NCI-H1048 (cell line): Measurements from ENCODE around the gene ROCK2.
A peak's percentile ranks its signal among the peaks of the same experiment; 100 is the strongest.

Experiments used
- DNase-seq: peaks from one replicate; lab custom pipeline; 2025; lab: John Stamatoyannopoulos, UW

ROCK2 gene

DNA sequence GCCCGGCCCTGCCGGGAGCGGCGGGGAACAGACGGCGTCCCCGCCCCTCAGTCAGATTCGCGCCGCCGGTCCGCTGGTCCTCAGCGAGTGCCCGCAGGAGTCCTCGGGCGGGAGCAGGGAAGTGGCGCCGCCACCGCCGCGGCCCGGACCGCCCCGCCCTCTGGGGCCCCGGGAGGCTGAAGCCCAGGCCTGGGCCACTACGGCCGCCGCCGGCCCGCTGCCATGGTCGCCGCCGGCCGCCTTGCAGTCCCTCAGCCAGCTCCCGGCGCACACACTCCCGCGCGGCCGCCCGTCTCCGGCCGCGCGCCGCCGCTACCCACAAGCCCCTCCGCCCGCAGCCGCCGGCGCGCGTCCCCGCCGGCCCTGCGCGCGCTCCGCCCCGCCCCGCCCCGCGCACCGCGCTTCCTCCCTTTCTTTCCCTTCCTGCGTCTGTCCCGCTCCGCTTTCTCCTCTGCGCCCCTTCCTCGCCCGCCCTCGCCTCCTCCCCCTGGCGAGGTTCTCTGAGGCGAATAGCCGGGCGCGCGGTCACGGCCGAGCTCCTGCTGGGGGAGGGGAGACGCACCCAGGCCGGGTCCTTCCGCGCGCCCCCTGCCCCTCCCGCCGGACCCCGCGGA is at the start of gene ROCK2:
TSS of gene ROCK2 (minus strand) at position 295 of the 614 bp plus-strand sequence. CDS start 500 bp downstream, outside the sequence.
- DNase-seq = peak; percentile 67

DNA sequence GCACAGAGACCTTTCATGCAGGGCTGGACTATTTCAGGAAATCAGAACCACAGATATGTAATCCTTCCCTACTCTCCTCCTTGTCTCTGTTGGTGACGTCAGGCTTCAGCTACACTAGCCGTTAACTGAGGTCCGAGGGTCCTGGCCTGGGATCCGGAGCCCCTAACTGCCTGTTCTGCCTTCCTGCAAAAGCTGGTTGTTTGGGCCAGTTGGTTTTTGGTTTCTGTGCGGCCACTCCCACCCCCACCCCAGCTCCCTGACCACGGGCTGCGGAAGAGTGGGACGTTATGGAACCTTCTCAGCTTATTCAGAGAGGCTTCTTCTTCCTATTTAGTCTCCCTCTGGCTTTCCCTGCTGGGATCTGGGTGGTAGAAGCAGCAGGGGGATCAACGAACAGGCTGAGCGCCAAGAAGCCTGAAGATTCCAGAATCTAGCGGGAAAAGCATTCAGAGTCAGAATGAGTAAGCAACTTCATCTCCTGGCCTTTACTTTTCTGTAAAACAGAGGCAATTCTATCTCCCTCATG is 49.3 kb upstream of the ROCK2 start:
- no peak for DNase-seq

DNA sequence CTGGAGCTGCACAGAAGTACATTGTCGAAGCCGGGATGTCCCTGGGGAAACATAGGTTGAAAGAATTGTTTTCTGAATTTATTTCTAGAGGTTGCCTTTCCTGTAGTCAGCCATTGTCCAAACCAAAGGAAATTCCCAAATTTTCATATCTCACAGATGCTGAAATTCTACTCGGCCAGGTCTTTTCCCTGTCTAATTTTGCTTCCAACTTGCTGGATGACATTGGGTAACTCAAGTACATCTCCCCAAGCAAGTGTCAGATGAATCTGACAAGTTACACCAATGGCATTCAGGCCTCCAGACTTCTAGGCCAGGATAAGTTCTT is 47.5 kb upstream of the ROCK2 start:
- no peak for DNase-seq

DNA sequence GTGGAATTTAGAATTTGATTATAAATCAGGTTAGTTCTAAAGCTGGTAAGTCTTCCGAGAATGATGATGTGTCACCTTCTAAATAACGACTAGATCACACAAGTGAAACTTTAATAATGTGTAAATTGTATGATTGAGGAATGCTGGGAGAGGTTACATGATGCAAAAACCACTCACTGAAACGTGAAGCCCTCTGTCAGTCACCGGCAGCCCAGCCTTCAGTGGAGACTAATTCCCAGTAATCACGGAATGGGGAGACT is 45.9 kb upstream of the ROCK2 start:
- DNase-seq = no peak

DNA sequence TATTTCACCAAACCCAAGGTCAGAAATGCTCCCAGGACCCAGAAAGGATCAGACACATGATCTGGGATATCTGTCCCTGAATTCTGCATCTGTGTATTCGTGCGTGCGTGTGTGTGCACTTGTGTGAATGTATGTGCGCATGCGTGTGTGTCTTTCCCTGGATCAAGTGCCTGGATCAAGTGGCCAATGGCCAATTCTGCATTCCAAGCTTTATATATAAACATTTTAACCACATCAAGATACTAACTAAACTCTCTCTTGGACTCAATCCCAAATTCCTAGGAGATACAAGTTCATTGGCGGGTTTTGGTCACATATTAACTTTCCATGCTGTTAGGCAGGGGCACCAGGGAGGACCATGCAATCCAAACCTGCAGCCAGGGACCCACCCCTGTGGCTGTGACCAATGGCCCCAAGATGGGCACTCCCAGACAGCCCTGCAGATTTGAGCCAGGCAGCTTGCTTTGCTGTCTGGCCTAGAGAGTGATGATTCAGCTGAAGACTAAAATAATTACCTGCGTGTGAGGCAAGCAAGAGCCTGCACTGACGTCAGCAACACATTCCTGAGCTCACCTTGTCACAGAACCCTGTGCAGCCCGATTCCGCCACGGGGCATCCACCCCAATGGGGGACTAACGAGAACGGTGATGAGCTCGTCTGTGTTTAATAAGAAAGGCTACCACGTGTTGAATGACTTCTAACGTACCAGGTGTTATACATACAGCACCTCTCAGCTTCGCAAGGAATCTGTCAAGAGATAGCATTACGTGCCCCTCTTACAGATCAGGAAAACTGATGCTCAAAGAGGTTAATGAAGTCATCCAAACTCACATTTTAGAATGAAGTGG is 45.3 kb upstream of the ROCK2 start:
- DNase-seq = no peak

DNA sequence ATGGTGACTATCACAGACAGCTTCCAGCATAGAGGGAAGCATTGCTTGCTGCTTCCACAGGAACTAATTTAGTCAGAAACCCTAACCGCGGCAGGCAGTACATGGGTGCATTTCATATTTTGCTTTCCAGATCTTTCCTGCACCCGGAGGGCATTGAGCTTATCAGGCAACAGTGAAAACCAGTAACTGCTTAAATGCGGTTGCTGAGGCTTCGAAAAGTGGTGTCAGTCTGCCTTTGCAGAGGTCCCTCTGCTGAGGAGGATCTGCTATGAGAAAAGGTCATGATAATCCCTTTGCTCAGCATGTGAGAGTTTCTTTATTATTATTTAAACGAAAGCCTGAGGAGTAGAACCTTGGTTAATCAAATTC is 44.6 kb upstream of the ROCK2 start:
- DNase-seq = no peak

DNA sequence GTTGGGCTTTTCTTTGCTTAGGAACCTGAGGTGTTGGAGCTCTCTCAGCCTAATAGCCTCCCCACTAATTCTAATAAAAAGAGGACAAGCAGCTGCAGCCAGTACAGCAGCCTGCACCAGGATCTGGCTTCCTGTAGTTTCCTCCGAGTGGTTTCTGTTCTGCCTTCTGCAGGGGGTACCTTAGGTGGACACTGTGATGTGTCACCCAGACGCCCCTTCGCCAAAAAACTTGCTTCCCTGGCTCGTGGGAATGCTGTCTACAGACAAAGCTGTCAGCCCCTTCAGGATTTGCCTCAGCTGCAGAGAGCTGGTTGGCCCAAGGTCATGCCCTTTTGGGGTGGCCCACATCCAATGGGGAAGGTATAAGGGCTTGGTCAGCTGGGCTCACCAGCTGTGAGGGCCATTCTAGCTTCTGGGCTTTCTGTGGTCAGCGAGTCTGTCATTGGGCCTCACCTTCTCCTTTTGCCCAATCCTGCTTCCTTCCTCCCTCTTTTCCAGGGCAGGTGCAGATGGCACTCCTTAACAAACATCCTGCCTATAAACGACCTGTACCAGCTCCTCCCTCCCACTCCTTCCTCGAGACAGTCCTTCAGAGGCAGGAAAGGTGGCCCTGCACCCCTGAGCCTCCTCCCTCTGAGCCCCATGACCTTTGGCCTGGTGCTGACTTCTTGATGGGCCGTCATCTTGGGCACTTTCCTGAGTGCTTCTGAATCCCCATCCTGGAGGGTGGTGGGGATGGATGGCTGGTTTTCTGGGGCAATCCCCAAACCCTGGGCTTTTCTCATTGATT is 44.0 kb upstream of the ROCK2 start:
- no peak for DNase-seq

DNA sequence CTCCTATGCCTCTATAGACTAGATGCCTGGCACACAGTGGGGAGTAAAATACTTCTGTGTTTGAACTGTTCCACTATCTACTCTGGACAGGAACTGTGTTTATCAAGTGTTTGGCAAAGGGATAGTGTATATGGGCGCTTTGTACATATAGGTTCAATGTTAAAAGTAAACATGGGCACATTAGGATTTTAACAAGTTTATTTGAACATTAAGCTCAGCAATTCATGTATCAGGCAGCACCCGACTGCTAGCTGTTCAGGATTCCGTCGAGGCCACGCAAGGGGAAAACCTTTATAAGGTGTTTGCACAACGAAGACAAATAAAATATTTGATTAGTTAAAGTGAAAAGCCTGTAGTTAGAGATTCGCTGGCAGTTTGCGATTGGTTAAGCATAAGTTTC is 43.4 kb upstream of the ROCK2 start:
- DNase-seq = no peak

DNA sequence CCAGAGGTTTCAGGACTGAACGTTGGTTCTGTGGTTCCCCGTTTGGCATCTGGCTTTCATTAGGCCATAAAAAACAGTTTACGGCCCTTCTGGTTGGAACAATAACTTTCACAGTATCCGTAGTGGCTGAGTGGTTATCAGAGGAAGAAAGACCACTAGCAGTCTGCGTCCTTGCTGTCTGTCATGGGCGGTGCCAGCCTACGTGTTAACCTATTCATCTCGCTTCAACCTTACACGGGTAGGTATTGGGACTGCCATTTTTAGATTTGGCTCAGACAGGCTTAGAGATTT is 42.6 kb upstream of the ROCK2 start:
- DNase-seq = no peak

DNA sequence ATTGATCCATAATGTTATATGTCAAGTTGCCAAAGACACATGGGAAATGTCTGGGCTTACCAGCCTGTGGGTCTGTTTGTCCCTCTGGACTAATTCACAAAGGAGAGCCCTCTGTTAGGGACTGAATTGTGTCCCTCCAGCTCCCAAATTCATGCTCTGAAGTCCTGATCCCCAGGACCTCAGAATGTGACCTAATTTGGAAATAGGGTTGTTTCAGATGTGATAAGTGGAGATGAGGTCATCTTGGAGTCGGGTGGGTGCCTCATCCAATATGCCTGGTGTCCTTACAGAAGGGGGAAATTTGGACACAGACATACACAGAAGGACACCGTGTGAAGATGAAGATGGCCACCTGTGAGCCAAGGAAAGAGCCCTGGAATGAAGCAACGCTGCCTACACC is 41.4 kb upstream of the ROCK2 start:
- DNase-seq = no peak

DNA sequence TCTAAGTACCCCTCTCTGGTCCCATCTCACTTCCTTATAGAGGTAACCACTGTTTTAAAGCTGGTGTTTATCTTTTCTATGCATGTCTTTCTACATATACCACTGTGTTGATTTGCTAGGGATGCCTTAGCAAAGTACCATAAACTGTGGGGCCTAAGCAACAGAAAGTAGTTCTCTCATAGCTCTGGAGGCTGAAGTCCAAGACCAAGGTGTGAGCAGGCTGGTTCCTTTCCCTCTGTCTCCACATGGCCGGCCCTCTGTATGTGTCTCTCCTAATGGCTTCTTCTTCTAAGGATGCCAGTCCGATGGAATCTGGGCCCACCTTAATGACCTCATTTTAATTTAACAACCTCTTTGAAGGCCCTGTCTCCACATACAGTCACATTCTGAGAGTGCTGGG is 40.8 kb upstream of the ROCK2 start:
- no peak for DNase-seq

DNA sequence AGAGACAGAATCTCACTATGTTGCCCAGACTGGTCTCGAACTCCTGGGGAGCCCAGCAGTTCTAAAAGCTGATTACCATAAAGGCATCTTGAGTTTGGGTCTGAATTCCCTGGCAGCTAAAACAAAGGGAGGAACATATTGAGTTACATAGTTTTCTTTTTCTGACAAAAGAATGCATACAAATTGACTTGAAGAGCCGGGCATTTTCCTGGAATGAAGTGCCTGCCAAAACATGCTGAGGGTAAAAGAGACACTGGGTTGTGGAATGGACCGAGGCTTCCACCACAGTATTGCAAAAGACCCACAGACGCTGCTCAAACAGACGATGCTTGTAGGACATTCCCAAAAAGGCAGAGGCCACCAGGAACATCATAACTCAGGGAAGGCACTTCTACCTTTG is 35.1 kb upstream of the ROCK2 start:
- DNase-seq = no peak

DNA sequence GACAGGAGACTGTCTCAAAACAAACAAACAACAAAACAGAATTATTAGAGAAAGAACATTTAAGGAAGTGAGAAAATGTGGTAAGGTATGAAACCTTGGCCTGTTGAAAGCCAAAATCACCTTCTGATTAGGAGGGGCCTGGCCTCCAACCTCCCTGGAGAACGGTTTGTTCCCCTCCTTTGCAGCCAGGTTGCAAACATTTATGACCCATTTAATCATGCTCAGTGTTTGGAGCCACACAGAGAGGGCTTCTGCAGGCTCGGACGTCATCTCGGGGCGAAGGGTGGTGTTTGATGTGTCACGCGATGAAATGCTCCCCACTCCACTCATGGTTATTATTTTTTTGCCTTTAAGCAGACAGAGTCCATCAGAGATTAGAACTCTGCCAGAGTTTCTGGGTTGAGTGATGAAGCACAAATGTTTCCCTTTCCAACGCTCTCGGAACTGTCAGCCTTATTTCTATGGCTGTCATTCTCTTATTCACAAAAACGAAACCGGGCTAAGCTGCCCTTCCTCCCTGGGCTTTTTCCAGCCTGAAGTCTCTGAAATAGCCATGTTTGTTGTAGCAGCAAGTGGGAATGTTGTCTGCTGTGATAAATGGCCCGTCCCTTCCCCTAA is 33.6 kb upstream of the ROCK2 start:
- no peak for DNase-seq

DNA sequence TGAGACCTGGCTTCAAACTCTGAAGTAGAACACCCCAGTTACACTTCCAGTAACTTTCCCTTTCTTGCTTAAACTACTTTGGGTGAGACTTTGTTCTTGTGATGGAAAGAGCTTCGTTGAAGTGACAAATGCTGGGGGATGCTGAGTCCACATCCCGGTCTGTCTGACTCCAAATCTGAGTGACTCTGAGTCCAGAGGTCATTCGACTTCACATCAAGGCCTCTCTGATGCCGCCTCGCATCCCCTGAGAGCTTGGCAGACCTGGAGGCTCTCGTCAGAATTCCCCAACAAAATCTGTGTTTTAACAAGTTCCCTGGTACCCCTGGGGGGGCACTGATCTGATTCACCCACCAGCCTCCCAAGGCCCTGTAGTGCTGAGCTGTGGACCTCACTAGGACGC is 31.6 kb upstream of the ROCK2 start:
- DNase-seq = no peak

DNA sequence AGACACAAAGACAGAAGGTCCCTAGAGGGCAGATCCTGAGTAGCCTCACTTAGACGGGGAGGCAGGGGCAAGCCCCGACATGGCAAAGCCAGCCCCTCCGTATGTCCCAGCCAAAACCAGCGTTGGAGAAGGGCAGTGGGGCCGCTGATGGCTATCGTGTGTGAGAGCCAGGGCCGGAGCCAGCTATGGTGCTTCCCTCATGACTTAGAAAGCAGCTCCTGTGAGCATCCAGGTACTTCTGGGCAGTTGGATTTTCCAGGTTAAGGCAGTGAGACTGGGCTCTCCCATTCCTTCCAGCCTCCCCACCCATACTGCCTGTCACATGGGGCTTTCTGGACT is 31.2 kb upstream of the ROCK2 start:
- DNase-seq = no peak

DNA sequence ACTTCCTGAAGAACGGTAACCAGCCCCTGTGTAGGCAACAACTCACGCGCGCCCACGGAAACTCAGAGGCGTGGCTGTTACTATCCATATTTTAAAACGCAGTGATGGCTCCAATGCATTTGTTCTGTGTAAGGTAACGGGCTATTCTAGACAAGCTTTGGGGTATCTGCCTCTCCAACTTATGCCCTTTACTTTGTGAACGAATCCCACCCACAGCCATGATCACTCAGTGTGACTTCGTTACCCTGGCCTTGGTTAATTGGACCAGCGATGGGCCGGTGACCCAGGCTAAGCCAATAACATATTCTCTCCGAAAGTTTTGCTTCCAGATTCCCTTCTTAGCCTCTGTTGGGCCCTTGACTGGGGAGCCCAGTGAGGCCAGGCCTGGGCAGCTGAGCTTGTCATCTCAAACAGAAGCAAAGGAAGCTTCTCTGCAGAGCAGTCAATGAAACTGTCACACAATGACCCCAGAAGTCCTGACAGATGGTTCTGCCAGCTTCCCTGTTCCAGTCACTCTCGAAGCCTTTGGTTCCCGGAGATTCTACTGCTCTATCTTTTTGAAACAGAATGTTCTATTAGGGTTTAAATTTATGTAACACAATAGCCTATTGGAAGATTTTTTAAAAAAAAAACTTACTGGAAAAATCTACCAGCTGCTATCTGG is 30.7 kb upstream of the ROCK2 start:
- no peak for DNase-seq

DNA sequence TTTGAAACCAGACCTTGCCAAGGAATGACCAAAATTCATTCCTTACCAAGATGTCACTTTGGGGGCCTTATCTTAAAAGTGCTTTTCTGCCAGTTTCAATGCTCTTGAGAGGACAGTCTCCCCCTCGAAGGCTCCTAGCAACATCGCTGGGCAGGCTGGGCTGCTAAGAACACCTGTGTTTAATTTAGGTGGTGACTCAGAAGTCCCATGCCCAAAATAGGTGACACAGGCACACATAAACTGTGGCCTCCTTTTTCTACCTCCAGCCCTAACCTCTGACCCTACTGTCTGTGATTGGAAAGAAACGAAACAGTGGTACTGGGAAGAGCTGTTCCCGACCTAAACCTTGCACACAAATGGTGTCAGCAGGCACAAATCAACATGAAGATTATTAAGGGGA is 28.7 kb upstream of the ROCK2 start:
- DNase-seq = no peak

DNA sequence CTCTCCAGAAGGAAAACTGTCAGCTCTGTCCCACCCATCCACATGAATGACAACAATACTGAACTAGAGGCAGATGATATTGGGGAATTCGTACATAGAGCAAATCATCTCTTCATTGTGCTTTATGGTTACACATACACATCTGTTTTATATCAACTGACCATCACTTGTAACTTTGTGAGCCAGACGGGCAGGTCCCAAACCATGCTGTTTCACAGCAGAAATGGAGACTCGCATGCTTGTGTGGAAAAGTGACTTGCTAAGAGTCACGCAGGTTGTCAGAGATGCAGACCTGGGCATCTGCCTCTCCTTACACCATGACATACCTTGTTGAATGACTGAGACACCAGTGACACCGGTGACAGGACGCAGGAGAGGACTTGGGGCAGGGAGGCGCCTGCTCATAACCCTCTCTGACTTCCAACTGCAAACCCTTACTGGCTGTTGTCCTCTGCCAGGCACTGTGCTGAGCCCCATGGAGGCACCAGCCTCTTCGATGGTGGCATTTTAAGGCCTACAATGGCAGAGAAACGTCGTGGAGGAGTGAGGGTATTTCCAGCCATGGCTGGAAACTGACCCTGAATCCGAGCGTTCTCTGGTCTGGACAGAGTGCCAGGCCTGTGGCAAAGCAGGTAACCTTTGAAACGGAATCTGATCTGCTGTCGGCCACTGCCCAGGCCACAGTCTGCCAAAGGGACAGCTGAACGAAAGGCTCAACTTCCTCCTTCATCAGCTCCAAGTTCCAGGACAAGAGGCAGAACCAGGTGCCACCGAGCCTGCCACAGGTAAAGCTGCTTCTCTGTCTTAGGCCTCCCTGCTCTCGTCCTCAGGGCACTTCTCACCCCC is 26.9 kb upstream of the ROCK2 start:
- no peak for DNase-seq

DNA sequence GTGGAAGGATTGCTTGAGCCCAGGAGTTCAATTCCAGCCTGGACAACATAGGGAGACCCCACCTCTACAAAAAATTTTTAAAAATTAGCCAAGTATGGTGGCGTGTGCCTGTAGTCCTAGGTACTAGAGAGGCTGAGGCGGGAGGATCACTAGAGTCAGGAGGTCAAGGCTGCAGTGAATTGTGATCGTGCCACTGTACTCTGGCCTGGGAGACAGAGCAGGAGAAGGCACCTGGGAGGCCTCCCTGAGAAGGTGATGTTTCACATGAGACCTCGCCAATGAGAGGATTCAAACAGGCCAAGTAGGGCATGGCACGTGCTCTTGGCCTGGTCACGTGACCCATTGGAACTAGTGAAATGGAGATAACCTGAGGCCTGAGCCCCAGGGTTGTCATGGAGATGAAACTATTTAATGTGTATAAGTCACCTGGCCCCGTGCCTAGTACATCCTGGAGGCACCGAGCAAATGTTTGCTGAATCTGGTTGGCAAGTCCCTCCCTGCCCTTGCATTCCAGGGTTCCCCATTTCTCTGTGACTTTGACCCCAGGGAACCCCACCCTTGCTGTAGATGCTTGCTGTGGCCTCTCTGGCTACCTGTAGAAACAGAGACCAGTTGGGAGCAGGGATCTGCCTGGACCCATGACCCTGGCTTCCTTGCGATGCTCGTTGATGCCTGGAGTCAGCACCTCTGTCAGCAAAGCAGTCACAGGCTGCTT is 26.1 kb upstream of the ROCK2 start:
- DNase-seq = no peak

DNA sequence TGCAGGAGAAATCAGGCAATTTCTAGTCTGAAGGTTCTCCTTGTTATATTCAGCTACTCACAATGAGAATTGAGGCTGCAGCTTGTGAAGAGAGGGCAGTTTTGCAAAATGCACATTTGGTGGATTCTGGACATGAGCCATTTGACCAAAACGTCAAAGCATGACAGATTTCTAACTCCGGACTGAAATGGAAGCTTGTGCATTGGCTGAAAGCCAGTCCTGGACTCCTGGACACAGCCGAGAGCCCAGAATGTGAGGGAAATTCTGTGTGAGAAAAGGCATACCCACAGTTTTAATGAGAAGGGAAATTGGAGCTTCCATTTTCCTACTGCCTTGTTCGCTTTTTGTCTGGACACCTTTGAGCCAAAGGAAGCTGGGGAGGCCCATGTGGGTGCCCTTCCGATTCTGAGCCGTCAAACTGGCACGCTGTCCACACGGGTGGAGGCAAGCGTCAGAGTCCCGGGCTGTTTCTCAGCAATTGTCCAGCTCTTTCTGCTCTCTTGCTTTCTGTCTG is 23.7 kb upstream of the ROCK2 start:
- DNase-seq = no peak
